ENCODE measurements around the gene ARHGEF19.
A peak's percentile ranks its signal among the peaks of the same experiment; 100 is the strongest.

The ARHGEF19 gene

GRCh38 chr1:16167331-16168143, 44.9 kb downstream of the ARHGEF19 start:
- H3K4me1 ChIP-seq (ENCODE audit: control insufficient read depth in 2 of 2, insufficient read depth in 1 of 2, low read depth in 1 of 2, low read length in 2 of 2), result peaks cover 20 to 23% of the 10 kb centered on the region in 2 donors
- no peak overlapping the region for H2BK12ac ChIP-seq (ENCODE audit: low read length)
- no CpG with 5 or more reads among the region's 60 CpGs for WGBS, 2 donors (ENCODE audit: extremely low coverage in 2 of 2, insufficient read length in 2 of 2, insufficient replicate concordance in 1 of 2)
- no peaks in the 10 kb centered on the region for H3K27me3 ChIP-seq (ENCODE audit: control insufficient read depth in 3 of 3, insufficient read depth in 3 of 3, low read depth in 1 of 3, low read length in 3 of 3)
- H2BK120ac ChIP-seq (ENCODE audit: low read depth, low read length), result peak overlapping the region; percentile 89
- peak overlapping the region; percentile 99 for H3K4ac ChIP-seq (ENCODE audit: low read length)
- H3K9ac ChIP-seq (ENCODE audit: low read depth, low read length, poor library complexity), result peak overlapping the region; percentile 85
- H3K27ac ChIP-seq (replicated peaks; ENCODE audit: low read length), result peak overlapping the region; percentile 79
- peak overlapping the region; percentile 93 for H3K18ac ChIP-seq (ENCODE audit: low read length)
- peak overlapping the region; percentile 51 to 78 for H3K4me3 ChIP-seq (ENCODE audit: low read length in 2 of 2)
- no peaks in the 10 kb centered on the region for H3K9me3 ChIP-seq (replicated peaks in 1 of 2; ENCODE audit: control insufficient read depth in 2 of 2, insufficient read depth in 1 of 2, low read depth in 1 of 2, low read length in 2 of 2)
- peak overlapping the region; percentile 97 for H2AK5ac ChIP-seq (ENCODE audit: low read depth, low read length)
- H3K79me1 ChIP-seq (ENCODE audit: low read depth, low read length), result no peaks in the 10 kb centered on the region
- H2BK15ac ChIP-seq (ENCODE audit: low read length), result peak overlapping the region; percentile 81
- peak; percentile 87 for DNase-seq (ENCODE audit: low spot score)
- no peaks in the 10 kb centered on the region for H3K36me3 ChIP-seq (replicated peaks in 1 of 2; ENCODE audit: control insufficient read depth in 2 of 2, insufficient read depth in 2 of 2, low read length in 2 of 2)
- H4K91ac ChIP-seq (ENCODE audit: low read depth, low read length, poor library complexity), result no peak overlapping the region
- H3K4me2 ChIP-seq (ENCODE audit: insufficient read depth, low read length, poor library complexity, severe bottlenecking), result peak overlapping the region; percentile 62
- H3K23ac ChIP-seq (ENCODE audit: low read depth, low read length, poor library complexity), result no peak overlapping the region
- H2AFZ ChIP-seq (ENCODE audit: low read length), result peak overlapping the region; percentile 81
- no peak overlapping the region for H4K8ac ChIP-seq (ENCODE audit: low read depth, low read length)
- H3K14ac ChIP-seq (ENCODE audit: low read length), result peak overlapping the region; percentile 12
- H2BK5ac ChIP-seq (ENCODE audit: low read length), result peak overlapping the region; percentile 89

- Histone ChIP-seq H2AFZ (ENCODE audit: low read length) (no peak overlapping the region), H3K4ac (ENCODE audit: low read length) (no peak overlapping the region), H2AK5ac (ENCODE audit: low read depth, low read length) (peak overlapping the region; percentile 54), H3K27me3 (ENCODE audit: control insufficient read depth in 3 of 3, insufficient read depth in 3 of 3, low read depth in 1 of 3, low read length in 3 of 3) (no peaks in the 10 kb centered on the region), H3K79me1 (ENCODE audit: low read depth, low read length) (no peaks in the 10 kb centered on the region), H2BK120ac (ENCODE audit: low read depth, low read length) (peak overlapping the region; percentile 30), H2BK5ac (ENCODE audit: low read length) (no peak overlapping the region), H3K18ac (ENCODE audit: low read length) (peak overlapping the region; percentile 83), H3K4me1 (ENCODE audit: control insufficient read depth in 2 of 2, insufficient read depth in 1 of 2, low read depth in 1 of 2, low read length in 2 of 2) (peaks cover 20 to 27% of the 10 kb centered on the region in 2 donors), H4K8ac (ENCODE audit: low read depth, low read length) (no peak overlapping the region), H4K91ac (ENCODE audit: low read depth, low read length, poor library complexity) (no peak overlapping the region), H3K14ac (ENCODE audit: low read length) (no peak overlapping the region), H3K23ac (ENCODE audit: low read depth, low read length, poor library complexity) (peak overlapping the region; percentile 89), H2BK12ac (ENCODE audit: low read length) (peak overlapping the region; percentile 52), H3K9ac (ENCODE audit: low read depth, low read length, poor library complexity) (peak overlapping the region; percentile 60), H3K36me3 (replicated peaks in 1 of 2; ENCODE audit: control insufficient read depth in 2 of 2, insufficient read depth in 2 of 2, low read length in 2 of 2) (no peaks in the 10 kb centered on the region), H3K9me3 (replicated peaks in 1 of 2; ENCODE audit: control insufficient read depth in 2 of 2, insufficient read depth in 1 of 2, low read depth in 1 of 2, low read length in 2 of 2) (no peaks in the 10 kb centered on the region), H3K27ac (replicated peaks; ENCODE audit: low read length) (no peak overlapping the region), H3K4me2 (ENCODE audit: insufficient read depth, low read length, poor library complexity, severe bottlenecking) (no peak overlapping the region), H3K4me3 (ENCODE audit: low read length in 2 of 2) (no peak overlapping the region), H2BK15ac (ENCODE audit: low read length) (peak overlapping the region; percentile 91)
- no CpG with 5 or more reads among the region's 2 CpGs for WGBS, 2 donors (ENCODE audit: extremely low coverage in 2 of 2, insufficient read length in 2 of 2, insufficient replicate concordance in 1 of 2)
- no peak for DNase-seq (ENCODE audit: low spot score)
Observed at GRCh38 chr1:16166117-16166516, 46.3 kb downstream of the ARHGEF19 start.

- peak overlapping the region; percentile 54 for H2AK5ac ChIP-seq (ENCODE audit: low read depth, low read length)
- H3K4me2 ChIP-seq (ENCODE audit: insufficient read depth, low read length, poor library complexity, severe bottlenecking), result no peak overlapping the region
- H2AFZ ChIP-seq (ENCODE audit: low read length), result no peak overlapping the region
- H3K36me3 ChIP-seq (replicated peaks in 1 of 2; ENCODE audit: control insufficient read depth in 2 of 2, insufficient read depth in 2 of 2, low read length in 2 of 2), result no peaks in the 10 kb centered on the region
- peaks cover 20 to 27% of the 10 kb centered on the region in 2 donors for H3K4me1 ChIP-seq (ENCODE audit: control insufficient read depth in 2 of 2, insufficient read depth in 1 of 2, low read depth in 1 of 2, low read length in 2 of 2)
- H4K8ac ChIP-seq (ENCODE audit: low read depth, low read length), result no peak overlapping the region
- H3K9me3 ChIP-seq (replicated peaks in 1 of 2; ENCODE audit: control insufficient read depth in 2 of 2, insufficient read depth in 1 of 2, low read depth in 1 of 2, low read length in 2 of 2), result no peaks in the 10 kb centered on the region
- H2BK12ac ChIP-seq (ENCODE audit: low read length), result peak overlapping the region; percentile 68
- no peak overlapping the region for H3K23ac ChIP-seq (ENCODE audit: low read depth, low read length, poor library complexity)
- H2BK5ac ChIP-seq (ENCODE audit: low read length), result no peak overlapping the region
- H2BK15ac ChIP-seq (ENCODE audit: low read length), result peak overlapping the region; percentile 34
- H3K4ac ChIP-seq (ENCODE audit: low read length), result no peak overlapping the region
- H4K91ac ChIP-seq (ENCODE audit: low read depth, low read length, poor library complexity), result peak overlapping the region; percentile 11
- H3K27me3 ChIP-seq (ENCODE audit: control insufficient read depth in 3 of 3, insufficient read depth in 3 of 3, low read depth in 1 of 3, low read length in 3 of 3), result no peaks in the 10 kb centered on the region
- H3K79me1 ChIP-seq (ENCODE audit: low read depth, low read length), result no peaks in the 10 kb centered on the region
- peak overlapping the region; percentile 78 for H3K18ac ChIP-seq (ENCODE audit: low read length)
- H3K9ac ChIP-seq (ENCODE audit: low read depth, low read length, poor library complexity), result no peak overlapping the region
- peak overlapping the region; percentile 23 for H3K27ac ChIP-seq (replicated peaks; ENCODE audit: low read length)
- H3K14ac ChIP-seq (ENCODE audit: low read length), result no peak overlapping the region
- peak overlapping the region; percentile 16 for H2BK120ac ChIP-seq (ENCODE audit: low read depth, low read length)
- H3K4me3 ChIP-seq (ENCODE audit: low read length in 2 of 2), result no peak overlapping the region
- DNase-seq (ENCODE audit: low spot score), result no peak
- no CpG with 5 or more reads among the region's 7 CpGs for WGBS, 2 donors (ENCODE audit: extremely low coverage in 2 of 2, insufficient read length in 2 of 2, insufficient replicate concordance in 1 of 2)
Observed at GRCh38 chr1:16165548-16165947, 46.9 kb downstream of the ARHGEF19 start.

- no peaks in the 10 kb centered on the region for H3K27me3 ChIP-seq (ENCODE audit: control insufficient read depth in 3 of 3, insufficient read depth in 3 of 3, low read depth in 1 of 3, low read length in 3 of 3)
- no peak overlapping the region for H3K4me2 ChIP-seq (ENCODE audit: insufficient read depth, low read length, poor library complexity, severe bottlenecking)
- H2BK12ac ChIP-seq (ENCODE audit: low read length), result no peak overlapping the region
- no peak overlapping the region for H3K4ac ChIP-seq (ENCODE audit: low read length)
- no peak overlapping the region for H3K27ac ChIP-seq (replicated peaks; ENCODE audit: low read length)
- H2BK120ac ChIP-seq (ENCODE audit: low read depth, low read length), result no peak overlapping the region
- WGBS, 2 donors (ENCODE audit: extremely low coverage in 2 of 2, insufficient read length in 2 of 2, insufficient replicate concordance in 1 of 2), result no CpG with 5 or more reads among the region's 5 CpGs
- H3K36me3 ChIP-seq (replicated peaks in 1 of 2; ENCODE audit: control insufficient read depth in 2 of 2, insufficient read depth in 2 of 2, low read length in 2 of 2), result no peaks in the 10 kb centered on the region
- no peak overlapping the region for H3K23ac ChIP-seq (ENCODE audit: low read depth, low read length, poor library complexity)
- no peak for DNase-seq (ENCODE audit: low spot score)
- no peak overlapping the region for H2BK5ac ChIP-seq (ENCODE audit: low read length)
- H2AFZ ChIP-seq (ENCODE audit: low read length), result no peak overlapping the region
- peak overlapping the region; percentile 34 for H2BK15ac ChIP-seq (ENCODE audit: low read length)
- no peak overlapping the region for H4K8ac ChIP-seq (ENCODE audit: low read depth, low read length)
- H3K9me3 ChIP-seq (replicated peaks in 1 of 2; ENCODE audit: control insufficient read depth in 2 of 2, insufficient read depth in 1 of 2, low read depth in 1 of 2, low read length in 2 of 2), result no peaks in the 10 kb centered on the region
- no peak overlapping the region for H3K4me3 ChIP-seq (ENCODE audit: low read length in 2 of 2)
- peaks cover 20 to 27% of the 10 kb centered on the region in 2 donors for H3K4me1 ChIP-seq (ENCODE audit: control insufficient read depth in 2 of 2, insufficient read depth in 1 of 2, low read depth in 1 of 2, low read length in 2 of 2)
- H3K18ac ChIP-seq (ENCODE audit: low read length), result no peak overlapping the region
- H3K79me1 ChIP-seq (ENCODE audit: low read depth, low read length), result no peaks in the 10 kb centered on the region
- peak overlapping the region; percentile 54 for H2AK5ac ChIP-seq (ENCODE audit: low read depth, low read length)
- no peak overlapping the region for H3K9ac ChIP-seq (ENCODE audit: low read depth, low read length, poor library complexity)
- H3K14ac ChIP-seq (ENCODE audit: low read length), result no peak overlapping the region
- no peak overlapping the region for H4K91ac ChIP-seq (ENCODE audit: low read depth, low read length, poor library complexity)
Observed at GRCh38 chr1:16165073-16165364, 47.4 kb downstream of the ARHGEF19 start.

All from neuronal stem cell (in vitro differentiated cells).